NCI-H187 (cell line): ENCODE data around the gene SLC7A10.
"Not testable (repeated sequence)": the region's sequence is repeated elsewhere in the genome, so short reads cannot be mapped to it uniquely, and the experiment has no call there.

Experiments
- DNase-seq, 2 experiments: peaks; one replicate each; lab custom pipeline; 2025; lab: John Stamatoyannopoulos, UW

SLC7A10 gene

DNA sequence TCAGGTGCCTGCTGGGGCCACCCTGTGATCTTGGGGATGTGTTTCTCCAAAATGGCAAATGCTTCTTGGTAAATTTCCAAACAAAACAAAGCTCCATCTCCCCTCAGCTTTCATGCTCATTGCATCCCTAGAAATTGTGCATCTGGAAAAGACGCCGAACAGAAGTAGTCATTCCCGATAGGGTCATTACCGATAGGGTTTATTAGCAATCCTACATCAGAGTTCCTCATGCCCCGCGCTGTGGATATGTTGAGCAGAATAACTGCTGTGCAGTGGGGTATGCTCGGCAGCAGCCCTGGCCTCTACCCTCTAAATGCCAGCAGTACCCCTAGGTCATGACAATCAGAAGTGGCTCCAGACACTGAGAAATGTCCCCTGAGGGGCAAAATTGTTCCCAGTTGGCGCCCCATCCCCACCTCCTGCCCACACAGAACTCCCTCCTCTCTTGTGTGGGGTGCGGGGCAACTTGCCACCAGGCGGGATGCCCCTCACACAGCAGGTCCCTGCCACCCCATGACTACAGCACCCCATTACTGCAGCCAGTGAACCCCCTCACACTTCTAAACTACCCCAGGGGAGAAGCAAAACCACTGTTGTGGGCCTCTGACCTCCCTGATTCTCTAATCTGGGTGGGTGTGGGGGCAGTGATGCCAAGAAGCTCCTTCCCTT is 13.0 kb upstream of the SLC7A10 start:
- no peak for DNase-seq

DNA sequence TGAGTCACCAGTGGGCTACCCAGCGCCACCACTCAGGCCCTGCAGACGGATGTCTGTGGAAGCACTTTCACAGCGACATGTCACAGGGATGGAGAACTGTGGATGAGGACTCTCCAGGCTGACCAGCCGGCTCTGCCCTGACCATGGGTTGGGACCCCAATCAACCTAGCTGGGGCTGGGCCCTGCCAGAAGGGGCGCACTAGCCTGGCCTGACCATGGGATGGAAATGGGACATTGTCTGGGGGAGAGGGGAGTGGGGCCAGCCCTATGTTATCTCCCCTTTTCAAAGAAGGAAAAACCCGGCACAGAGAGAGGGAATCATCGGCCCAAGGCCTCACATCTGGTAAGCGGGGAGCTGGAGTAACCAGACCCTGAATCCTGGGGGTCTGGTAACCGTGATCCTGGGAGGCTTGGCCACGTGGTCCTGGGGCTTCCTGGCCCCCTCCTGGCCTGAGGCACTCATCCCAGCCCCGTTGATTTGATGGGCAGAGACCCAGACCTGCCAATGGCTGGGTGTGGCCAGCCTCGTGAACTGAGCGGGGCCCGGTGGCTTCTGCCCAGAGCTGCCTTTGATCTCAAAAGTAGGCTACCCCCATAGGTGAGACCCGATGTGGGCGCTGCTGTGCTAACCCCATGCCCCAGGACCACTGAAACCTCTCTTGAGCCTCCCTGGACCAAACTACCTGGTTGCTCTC is 11.2 kb upstream of the SLC7A10 start:
- DNase-seq, result no peak

DNA sequence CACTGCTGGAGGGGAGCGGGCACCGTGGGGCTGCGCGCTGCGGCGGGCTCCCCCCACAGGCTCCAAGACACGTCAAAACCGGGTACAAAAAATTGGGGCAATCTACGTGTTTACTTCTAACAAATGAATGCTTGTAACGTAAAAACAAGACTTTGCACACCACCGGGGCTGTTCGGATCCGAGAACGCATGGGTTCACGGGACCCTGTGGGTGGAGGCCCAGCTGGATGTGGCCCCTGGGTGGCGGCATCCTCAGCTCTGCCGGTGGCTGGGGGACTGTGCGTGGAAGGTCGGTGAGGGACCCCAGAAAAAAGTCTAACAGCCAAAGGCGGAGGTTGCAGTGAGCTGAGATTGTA is 10.3 kb upstream of the SLC7A10 start:
- no peak for DNase-seq

- peak; percentile 37 to 44 for DNase-seq
Observed at GRCh38 chr19:33235269-33235995, 9.8 kb upstream of the SLC7A10 start.

DNA sequence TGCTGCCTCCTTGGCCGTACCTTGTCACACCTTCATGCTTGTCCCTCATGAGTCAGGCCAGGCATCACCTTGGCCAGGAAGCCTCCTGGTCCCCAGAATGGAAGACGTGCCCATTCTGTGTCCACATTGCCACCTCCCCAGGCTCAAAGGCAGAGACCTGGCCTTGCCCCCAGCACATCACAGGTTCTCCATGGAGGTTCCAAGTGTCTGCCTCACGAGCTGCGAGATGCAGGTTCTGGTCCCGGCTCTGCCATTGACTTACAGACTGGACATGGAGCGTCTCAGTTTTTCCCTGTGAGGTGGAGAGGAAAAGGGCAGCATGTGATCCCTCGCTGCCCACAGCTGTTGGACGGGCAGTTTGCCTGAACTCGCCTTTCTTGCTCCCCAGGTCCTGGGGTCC is 9.1 kb upstream of the SLC7A10 start:
- DNase-seq, result no peak

GRCh38 chr19:33234092-33234491 is 8.4 kb upstream of the SLC7A10 start:
- no peak for DNase-seq

DNA sequence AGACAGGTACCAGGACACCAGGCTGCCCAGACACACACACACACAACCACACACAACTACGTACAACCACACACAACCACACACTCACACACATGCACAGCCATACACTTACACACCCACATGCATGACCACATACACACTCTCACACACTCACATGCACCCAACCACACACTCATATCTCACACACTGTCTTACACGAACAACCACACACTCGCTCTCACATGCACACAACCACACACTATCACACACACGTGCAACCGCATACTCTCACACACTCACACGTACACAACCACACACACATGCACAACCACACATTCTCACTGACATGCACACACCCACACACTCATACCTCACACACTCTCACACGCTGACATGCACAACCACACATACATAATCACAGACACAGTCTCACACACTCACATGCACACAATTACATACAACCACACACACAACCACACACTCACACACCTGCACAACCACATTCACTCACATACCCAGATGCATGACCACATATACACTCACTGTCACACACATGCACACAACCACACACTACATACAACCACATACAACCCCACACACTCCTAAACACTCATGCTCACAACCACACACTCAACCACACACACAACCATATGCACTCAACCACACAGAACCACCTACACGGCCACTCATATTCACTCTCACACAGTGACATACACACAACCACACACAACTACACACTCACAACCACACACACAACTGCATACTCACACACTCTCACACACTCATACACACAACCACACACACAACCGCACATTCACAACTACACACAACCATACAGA is 7.6 kb upstream of the SLC7A10 start:
- no peak for DNase-seq

DNA sequence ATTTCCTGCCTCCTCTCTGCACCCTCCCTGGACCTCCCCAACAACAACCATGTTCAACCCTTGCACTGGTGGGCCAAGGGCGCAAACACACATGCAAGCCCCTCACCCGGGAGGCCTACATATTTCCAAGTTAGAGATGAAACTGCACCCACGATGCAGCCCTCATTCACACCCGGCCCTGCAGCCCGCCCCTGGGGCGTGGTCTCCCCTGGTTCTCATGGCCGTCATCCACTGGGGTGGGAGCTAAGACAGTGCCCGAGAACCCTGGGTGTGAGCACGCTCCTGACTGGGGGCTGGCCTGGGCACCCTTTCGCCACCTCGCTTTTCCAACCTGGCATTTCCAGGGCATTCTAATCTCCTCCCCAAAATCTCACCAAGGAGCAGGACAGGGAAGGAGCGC is 7.0 kb upstream of the SLC7A10 start:
- DNase-seq, result no peak

DNA sequence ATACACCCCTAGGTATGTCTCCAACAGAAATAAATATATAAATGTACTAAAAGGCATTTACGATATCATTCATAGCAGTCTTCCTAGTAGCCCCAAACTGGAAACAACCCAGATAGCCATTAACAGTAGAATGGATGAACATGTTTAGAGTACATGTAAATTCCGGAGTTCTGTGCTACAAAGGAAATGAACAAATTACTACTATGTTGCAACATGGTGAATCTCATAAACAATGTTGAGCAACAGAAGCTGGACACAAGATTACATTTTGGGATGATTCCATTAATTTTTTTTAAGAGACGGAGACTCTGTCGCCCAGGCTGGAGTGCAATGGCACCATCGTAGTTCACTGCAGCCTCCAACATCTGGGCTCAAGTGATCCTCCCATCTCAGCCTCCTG is 5.9 kb upstream of the SLC7A10 start:
- no peak for DNase-seq

- no peak for DNase-seq
Observed at GRCh38 chr19:33229962-33230361, 4.3 kb upstream of the SLC7A10 start.

DNA sequence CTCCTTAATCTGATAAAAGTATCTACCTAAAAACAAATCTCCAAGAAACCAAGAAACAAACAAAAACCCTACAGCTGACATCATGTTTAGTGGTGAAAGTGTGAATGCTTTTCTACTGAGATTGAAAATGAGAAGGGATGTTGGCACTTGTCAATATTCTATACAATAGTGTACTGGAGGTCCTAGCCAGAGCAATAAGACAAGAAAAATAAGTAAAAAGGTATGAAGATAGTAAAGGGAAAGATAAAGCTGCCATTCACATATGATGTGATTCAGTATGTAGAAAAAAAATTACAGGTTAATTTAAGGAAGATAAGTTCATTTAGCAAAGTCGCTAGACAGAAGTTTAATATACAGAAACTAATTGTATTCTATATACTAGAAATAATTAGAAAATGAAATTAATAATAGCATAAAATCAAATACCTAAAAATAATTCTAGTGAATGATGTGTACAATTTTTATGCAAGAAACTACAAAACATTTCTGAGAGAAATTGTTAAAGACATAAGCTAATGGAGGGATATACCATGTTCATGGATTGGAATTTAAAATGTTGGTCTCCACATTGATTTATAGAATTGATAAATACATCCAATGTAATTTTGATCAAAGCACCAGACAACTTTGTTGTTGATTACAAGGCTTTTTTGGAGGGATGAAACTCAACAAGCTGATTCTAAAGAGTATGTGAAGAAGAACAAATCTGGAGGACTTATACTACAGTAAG is 2.4 kb upstream of the SLC7A10 start:
- no peak for DNase-seq

GRCh38 chr19:33227242-33227650 is 1.6 kb upstream of the SLC7A10 start:
- no peak for DNase-seq

GRCh38 chr19:33226550-33227241 is 1.0 kb upstream of the SLC7A10 start:
- no peak for DNase-seq

DNA sequence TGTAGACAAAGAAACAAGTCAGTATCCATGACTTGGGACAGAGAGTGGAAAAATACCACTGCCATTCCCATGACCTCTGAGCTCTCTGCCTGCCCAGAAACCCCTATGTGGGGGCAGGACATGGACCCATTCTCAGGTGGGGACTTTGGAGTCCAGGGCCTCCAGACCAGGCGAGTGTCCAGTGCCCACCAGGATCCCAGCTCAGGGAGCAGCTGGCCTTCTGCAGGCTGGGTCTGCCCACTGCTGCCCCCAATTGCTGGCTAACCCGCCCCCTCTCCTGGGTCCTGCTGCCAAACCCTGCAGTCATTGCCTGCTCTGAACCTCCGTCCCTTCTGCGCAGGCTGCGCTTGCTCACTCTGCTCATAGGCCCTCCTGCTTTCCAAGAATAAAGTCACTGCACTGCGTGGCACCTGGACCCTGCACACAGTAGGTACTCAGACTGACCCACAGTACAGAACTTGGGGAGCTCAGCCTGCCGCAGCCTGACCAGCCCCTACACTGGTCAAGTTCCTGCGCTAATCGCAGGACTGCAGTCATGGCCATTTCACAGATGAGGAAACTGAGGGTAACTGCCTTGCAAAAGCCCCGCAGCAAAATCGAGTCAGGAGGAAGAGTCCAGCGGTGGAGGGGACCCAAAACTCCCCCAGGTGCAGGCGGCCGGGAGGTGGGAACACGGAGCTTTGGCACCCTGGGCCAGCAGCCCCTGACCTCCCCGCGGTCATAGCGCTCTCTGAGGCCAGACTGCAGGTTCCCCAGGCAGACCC is 774 bp downstream of the SLC7A10 start:
- no peak for DNase-seq

GRCh38 chr19:33222255-33222654 is 3.4 kb downstream of the SLC7A10 start:
- not testable (repeated sequence) for DNase-seq

- no peak for DNase-seq
Observed at GRCh38 chr19:33221638-33222037, 4.0 kb downstream of the SLC7A10 start.

DNA sequence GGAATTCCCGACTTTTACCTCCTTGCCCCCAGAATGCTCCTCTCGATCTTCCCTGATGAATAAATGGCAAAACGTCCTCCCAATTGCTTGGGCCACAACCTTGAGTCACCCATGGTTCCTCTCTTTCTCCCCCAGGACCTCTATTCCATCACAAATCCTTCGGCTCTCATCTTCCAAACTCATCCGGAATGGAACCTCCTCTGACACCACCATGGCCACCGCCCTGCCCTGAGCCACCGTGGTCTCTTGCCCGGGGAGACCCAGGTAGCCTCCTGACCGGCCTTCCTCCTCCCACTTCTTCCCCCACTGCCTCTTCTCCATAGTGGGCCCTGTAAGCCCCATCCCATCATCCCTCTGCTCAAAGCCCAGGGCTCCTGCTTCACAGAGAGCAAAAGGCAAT is 4.9 kb downstream of the SLC7A10 start:
- DNase-seq, result no peak

DNA sequence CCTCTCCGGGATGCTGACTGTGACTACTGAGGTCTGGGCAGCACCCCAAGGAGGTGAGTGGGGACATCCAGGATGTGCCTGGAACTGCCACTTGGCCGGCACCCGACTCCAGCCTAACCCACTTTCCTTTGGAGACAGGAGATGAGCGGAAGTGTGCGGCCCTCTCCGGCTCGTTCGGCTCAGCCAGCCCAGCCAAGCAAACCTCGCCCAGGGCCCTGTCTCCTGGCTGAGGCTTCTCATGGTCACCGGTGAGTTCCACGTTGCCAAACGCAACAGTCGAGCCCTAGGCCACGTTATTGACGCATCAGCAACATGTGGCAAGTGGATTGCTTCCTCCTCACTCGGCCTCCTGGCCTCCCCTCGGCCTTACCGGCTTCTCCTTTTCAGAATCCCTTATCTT is 5.5 kb downstream of the SLC7A10 start:
- DNase-seq, result no peak

GRCh38 chr19:33219261-33219815 is 6.3 kb downstream of the SLC7A10 start:
- no peak for DNase-seq

DNA sequence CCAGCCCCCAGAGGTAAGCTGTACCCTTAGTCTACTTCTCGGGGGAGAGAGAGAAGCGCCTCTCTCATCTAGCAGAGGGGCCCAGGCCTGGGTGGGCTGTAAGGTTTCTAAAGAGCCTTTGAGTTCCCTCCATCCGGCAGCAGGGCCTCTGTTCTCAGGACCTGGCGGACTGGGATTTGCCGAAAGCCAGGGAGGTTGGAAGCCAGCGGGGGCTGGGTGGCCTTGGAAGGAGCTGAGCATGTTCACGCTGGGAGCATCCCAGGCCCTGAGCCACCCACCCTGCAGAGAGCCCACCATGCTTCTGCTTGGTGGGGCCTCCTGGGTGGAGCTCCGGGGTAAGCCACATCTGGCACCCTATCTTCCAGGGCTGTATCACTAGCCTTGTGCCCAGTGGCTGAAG is 7.8 kb downstream of the SLC7A10 start:
- no peak for DNase-seq
